ENCODE data around the gene ERCC4. TPM values are rescaled to one million over a fixed set of nuclear protein-coding genes. Genes with fewer than 3 reads are reported as not detected.

The ERCC4 gene
- total RNA-seq, 1 experiment from 2014 or later: 23.4 TPM

GRCh38 chr16:13906168-13907089 is 13.5 kb upstream of the ERCC4 start:
- ChIA-PET CTCF (interaction anchor here (0.7 to 1.3 kb wide), 2 partner anchors 17 to 613 kb away, joined by 4 to 6 read pairs; no protein-coding TSS in a partner anchor), POLR2A (no interaction called here)
- no TSS peak for BruUV-seq (replicated peaks)
- no peak overlapping the region for H3K4me3 ChIP-seq (ENCODE audit: low read depth in 2 of 2, low read length in 2 of 2)
- H3K27me3 ChIP-seq (ENCODE audit: control insufficient read depth, insufficient read depth, low read length): peaks cover 2% of the 10 kb centered on the region; the same call in 1 of the 2 replicates
- no peaks in the 10 kb centered on the region for H3K9me3 ChIP-seq (ENCODE audit: control insufficient read depth, insufficient read depth, low read depth, low read length)
- no peak overlapping the region for H3K27ac ChIP-seq (ENCODE audit: low read length)
- intact Hi-C loops (cut with micrococcal nuclease; ENCODE audit: unreplicated experiment) (no loop called here), in situ Hi-C loops (cut with HindIII; ENCODE audit: low pct_unique_long_range_greater_than_20kb, low sequenced_read_pairs) (no loop called here)
- ATAC-seq (0 out of 2 replicates have a peak, but pooled peaks have one; percentile 33), DNase-seq (ENCODE audit: low read depth, low spot score) (no peak)
- no peaks in the 10 kb centered on the region for H3K4me1 ChIP-seq (ENCODE audit: control insufficient read depth, insufficient read depth, low read length)
- no peaks in the 10 kb centered on the region for H3K36me3 ChIP-seq (ENCODE audit: control insufficient read depth, insufficient read depth, low read length)
- TF ChIP-seq TCF7L2 (IDR thresholded peaks at IDR 0.05; ENCODE audit: low read depth, low read length) (no peak), REST (IDR thresholded peaks at IDR 0.05; ENCODE audit: insufficient read depth in 1 of 2, low read depth in 2 of 2, low read length in 1 of 2) (no peak), POLR2AphosphoS5 (IDR thresholded peaks at IDR 0.05; ENCODE audit: low read depth, low read length) (no peak), SIN3A (IDR thresholded peaks at IDR 0.05; ENCODE audit: borderline replicate concordance, insufficient read depth, low read depth, low read length) (no peak), CTCF (IDR thresholded peaks at IDR 0.05) (no peak)

- CTCF ChIA-PET: interaction anchor here (1.3 kb wide), 1 partner anchor 16 kb away, joined by 4 read pairs; no protein-coding TSS in a partner anchor
- intact Hi-C loops (cut with micrococcal nuclease; ENCODE audit: unreplicated experiment): no loop called here
- Histone ChIP-seq H3K4me1 (ENCODE audit: control insufficient read depth, insufficient read depth, low read length) (no peaks in the 10 kb centered on the region), H3K27me3 (ENCODE audit: control insufficient read depth, insufficient read depth, low read length) (peaks cover 2% of the 10 kb centered on the region; the same call in 1 of the 2 replicates), H3K36me3 (ENCODE audit: control insufficient read depth, insufficient read depth, low read length) (no peaks in the 10 kb centered on the region), H3K4me3 (ENCODE audit: low read depth in 2 of 2, low read length in 2 of 2) (no peak overlapping the region), H3K27ac (ENCODE audit: low read length) (no peak overlapping the region), H3K9me3 (ENCODE audit: control insufficient read depth, insufficient read depth, low read depth, low read length) (0 out of 2 replicates have a peak, but pooled peaks cover 4% of the 10 kb centered on the region)
- no TSS peak for BruUV-seq (replicated peaks)
- ATAC-seq (no peak), DNase-seq (ENCODE audit: low read depth, low spot score) (no peak)
- in situ Hi-C loops (cut with HindIII; ENCODE audit: low pct_unique_long_range_greater_than_20kb, low sequenced_read_pairs): no loop called here
- POLR2A ChIA-PET: no interaction called here
- TF ChIP-seq REST (IDR thresholded peaks at IDR 0.05; ENCODE audit: insufficient read depth in 1 of 2, low read depth in 2 of 2, low read length in 1 of 2): no peak
Observed at GRCh38 chr16:13907431-13907830, 12.5 kb upstream of the ERCC4 start.

Measured in Panc1 (cell line).